Lower lobe of right lung (tissue), 2 donors: Measurements from ENCODE around the gene HACD1. TPM values are rescaled to one million over a fixed set of nuclear protein-coding genes. Genes with fewer than 3 reads are reported as not detected.

Source experiments
- ATAC-seq, 2 donors: fragments of 200-7000 bp; cut with Tn5 transposase; one replicate each; pipeline ENCODE4 v1.9.1; 2020 to 2022; ENCODE audit warnings: mild to moderate bottlenecking in 2 of 2, moderate library complexity in 2 of 2
- DNase-seq: peaks from one replicate; pipeline ENCODE4 v3.0.0-alpha.2; 2020
- H3K27ac ChIP-seq: fragments of 200-600 bp; one replicate; pipeline ENCODE4 v1.8.0; 2022
- H3K27me3 ChIP-seq: fragments of 200-600 bp; one replicate; pipeline ENCODE4 v1.8.0; 2022; ENCODE audit warnings: low read depth
- H3K36me3 ChIP-seq: fragments of 200-600 bp; one replicate; pipeline ENCODE4 v1.8.0; 2022; ENCODE audit warnings: mild to moderate bottlenecking
- H3K4me1 ChIP-seq: fragments of 200-600 bp; one replicate; pipeline ENCODE4 v1.8.0; 2022
- H3K4me3 ChIP-seq: fragments of 200-600 bp; one replicate; pipeline ENCODE4 v1.8.0; 2022; ENCODE audit warnings: mild to moderate bottlenecking
- H3K9me3 ChIP-seq: fragments of 200-600 bp; one replicate; pipeline ENCODE4 v1.8.0; 2022
- intact Hi-C: fragments of 100-400 bp; cut with DNase I; formaldehyde crosslinking; loops from one replicate; pipeline ENCODE4 v1.11.0; 2022
- total RNA-seq: library from RNA; stranded (reverse); fragmentation: NEBNext Ultra II Directional; extraction: Animal tissue kit (Norgen Biotek cat#: 25700); gene quantifications from one replicate; pipeline ENCODE4 v1.2.1, GENCODE V29; 2021
- TF ChIP-seq, protein P1 (sequence below): fragments of 200-600 bp; IDR thresholded peaks from one replicate; pipeline ENCODE4 v1.8.0; 2022; ENCODE audit warnings: antibody characterized with exemption, mild to moderate bottlenecking
- donor health status: DM: no; HTN: yes; CAD: no; lungs with severe emphysema.

Gene HACD1
- total RNA-seq, 1 donor from 2014 or later: 20.4 TPM

DNA sequence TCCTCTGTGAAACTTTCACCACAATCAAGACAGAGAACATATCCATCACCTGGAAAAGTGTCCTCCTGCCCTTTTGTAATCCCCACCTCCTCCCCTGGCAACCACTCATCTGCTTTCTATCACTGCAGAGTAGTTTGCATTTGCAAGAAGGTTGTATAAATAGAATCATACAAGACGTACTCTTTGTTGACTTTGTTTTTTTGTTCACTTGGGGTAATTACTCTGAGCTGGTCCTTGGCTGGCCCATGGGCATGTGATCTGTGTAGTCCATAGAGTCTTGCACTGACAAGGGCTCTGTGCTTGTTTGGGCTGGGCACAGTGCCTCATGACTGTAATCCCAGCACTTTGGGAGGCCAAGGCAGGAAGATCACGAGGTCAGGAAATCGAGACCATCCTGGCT lies 7.8 kb upstream of the HACD1 start:
- TF ChIP-seq, protein P1, sequence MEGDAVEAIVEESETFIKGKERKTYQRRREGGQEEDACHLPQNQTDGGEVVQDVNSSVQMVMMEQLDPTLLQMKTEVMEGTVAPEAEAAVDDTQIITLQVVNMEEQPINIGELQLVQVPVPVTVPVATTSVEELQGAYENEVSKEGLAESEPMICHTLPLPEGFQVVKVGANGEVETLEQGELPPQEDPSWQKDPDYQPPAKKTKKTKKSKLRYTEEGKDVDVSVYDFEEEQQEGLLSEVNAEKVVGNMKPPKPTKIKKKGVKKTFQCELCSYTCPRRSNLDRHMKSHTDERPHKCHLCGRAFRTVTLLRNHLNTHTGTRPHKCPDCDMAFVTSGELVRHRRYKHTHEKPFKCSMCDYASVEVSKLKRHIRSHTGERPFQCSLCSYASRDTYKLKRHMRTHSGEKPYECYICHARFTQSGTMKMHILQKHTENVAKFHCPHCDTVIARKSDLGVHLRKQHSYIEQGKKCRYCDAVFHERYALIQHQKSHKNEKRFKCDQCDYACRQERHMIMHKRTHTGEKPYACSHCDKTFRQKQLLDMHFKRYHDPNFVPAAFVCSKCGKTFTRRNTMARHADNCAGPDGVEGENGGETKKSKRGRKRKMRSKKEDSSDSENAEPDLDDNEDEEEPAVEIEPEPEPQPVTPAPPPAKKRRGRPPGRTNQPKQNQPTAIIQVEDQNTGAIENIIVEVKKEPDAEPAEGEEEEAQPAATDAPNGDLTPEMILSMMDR: no peak
- Histone ChIP-seq H3K9me3 (no peaks in the 10 kb centered on the region), H3K4me3 (no peak overlapping the region), H3K27me3 (no peaks in the 10 kb centered on the region), H3K27ac (no peak overlapping the region), H3K36me3 (no peaks in the 10 kb centered on the region), H3K4me1 (no peaks in the 10 kb centered on the region)
- no peak for ATAC-seq
- intact Hi-C loops: no loop called here
- no peak for DNase-seq

DNA sequence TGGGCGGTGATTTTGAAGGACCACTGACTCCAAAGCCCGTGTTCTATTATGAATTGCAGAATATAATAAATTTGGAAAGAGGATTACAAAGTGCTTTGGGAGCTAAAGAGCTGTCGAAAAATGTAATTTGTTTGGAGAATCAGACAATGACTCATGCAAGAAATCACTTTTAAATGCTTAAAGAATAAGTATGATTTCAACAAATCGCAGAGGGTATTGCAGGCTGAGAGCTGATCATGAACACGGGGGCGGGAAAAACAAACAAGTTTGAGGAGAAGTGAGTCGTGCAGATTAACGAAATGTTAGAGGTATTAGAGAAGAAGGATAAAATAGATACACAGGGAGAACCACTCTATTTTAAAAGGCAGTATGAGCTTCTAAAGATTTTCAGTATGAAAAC lies 4.9 kb upstream of the HACD1 start:
- no peak overlapping the region for H3K4me3 ChIP-seq
- no peaks in the 10 kb centered on the region for H3K27me3 ChIP-seq
- no peak for ATAC-seq
- intact Hi-C loops: no loop called here
- no peak for DNase-seq
- peaks cover 7% of the 10 kb centered on the region for H3K4me1 ChIP-seq
- H3K36me3 ChIP-seq: no peaks in the 10 kb centered on the region
- TF ChIP-seq, protein P1: no peak
- no peaks in the 10 kb centered on the region for H3K9me3 ChIP-seq
- no peak overlapping the region for H3K27ac ChIP-seq

DNA sequence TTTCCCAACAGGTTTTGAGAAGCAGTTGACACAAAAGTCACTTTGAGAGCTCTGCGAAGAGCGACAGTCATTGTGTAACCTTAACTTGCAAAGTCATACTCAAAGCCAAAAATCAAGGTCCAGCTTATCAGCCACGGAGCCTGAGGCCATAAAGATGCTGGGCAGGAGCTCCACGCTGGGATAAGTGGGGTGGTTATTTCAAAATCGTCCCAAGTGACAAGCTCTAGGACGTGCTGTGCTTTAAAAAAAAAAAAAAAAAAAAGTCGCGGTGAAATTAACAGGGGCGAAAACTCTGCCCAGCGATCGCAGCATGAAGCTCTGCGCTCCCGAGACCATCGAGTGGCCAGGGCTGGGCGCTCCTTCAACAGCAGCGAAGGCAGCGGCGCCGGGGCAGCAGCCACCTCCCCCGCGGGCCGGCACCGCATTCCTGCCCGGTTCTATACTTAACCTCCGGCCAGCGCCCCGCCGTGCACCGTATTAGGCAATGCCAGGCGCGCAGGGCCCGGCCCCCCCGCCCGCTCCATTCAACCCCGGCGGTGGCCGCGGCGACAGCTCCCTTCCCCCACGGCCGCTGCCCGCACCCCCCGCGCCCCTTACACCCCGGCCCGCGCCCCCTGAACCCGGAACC lies 657 bp downstream of the HACD1 start:
- intact Hi-C loops: no loop called here
- no peaks in the 10 kb centered on the region for H3K36me3 ChIP-seq
- H3K27me3 ChIP-seq: no peaks in the 10 kb centered on the region
- H3K9me3 ChIP-seq: no peaks in the 10 kb centered on the region
- DNase-seq (peak; percentile 93), ATAC-seq (peak; percentile 93 to 95)
- TF ChIP-seq, protein P1: no peak
- H3K27ac ChIP-seq: peak overlapping the region; percentile 90
- H3K4me3 ChIP-seq: peak overlapping the region; percentile 91
- H3K4me1 ChIP-seq: peaks cover 12% of the 10 kb centered on the region

DNA sequence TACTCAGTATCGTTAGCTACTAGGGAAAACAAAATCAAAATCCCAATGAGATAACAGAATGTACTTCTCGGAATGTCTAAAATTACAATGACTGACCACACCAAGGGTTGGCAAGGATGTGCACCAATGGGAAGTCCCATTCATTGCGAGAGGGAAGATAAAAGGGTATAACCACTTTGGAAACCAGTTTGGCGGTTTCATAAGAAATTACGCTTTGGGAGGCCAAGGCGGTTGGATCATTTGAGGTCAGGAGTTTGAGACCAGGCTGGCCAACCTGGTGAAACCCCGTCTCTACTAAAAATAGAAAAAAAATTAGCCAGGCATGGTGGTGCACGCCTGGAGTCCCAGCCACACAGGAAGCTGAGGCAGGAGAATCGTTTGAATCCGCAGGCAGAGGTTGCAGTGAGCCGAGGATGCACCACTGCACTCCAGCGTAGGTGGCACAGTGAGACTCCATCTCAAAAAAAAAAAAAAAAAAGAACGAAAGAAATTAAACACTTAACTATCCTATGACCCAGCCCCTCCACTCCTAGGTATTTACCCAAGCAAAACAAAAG lies 7.6 kb downstream of the HACD1 start:
- intact Hi-C loops: loop anchor here (10.0 kb wide), 1 partner anchor 135 kb away; no protein-coding TSS in a partner anchor
- TF ChIP-seq, protein P1: no peak
- DNase-seq (no peak), ATAC-seq (no peak)
- H3K4me3 ChIP-seq: no peak overlapping the region
- no peak overlapping the region for H3K27ac ChIP-seq
- peaks cover 4% of the 10 kb centered on the region for H3K4me1 ChIP-seq
- no peaks in the 10 kb centered on the region for H3K27me3 ChIP-seq
- H3K9me3 ChIP-seq: no peaks in the 10 kb centered on the region
- no peaks in the 10 kb centered on the region for H3K36me3 ChIP-seq

DNA sequence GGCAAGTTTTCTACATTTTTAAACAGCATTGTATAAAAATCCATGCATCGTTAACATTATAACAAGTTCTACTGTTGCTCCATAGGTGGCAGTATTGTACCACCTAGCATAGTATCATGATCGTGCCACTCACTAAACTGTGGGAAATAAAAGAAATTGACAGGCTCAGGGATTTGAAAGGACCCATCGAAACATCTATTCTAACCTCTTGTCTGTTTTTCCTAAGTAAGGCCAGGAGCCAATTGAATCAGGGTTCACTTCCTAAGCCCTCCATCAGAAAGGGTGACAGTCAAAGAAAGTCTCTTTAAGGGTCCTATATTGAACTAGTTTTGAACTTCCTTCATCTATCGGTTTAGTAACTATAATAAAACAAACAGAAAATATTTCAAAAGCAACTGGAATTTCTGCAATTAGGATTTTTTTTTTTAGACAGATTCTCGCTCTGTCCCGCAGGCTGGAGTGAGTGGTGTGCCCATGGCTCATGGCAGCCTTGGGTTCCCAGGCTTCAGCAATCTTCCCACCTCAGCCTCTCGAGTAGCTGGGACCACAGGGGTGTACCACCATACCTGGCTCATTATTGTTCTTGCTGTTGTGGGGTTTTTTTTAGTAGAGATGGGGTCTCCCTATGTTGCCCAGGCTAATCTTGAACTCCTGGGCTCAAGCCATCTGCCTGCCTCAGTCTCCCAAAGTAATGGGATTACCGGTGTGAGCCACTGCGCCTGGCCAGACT lies 9.4 kb downstream of the HACD1 start:
- peaks cover 4% of the 10 kb centered on the region for H3K4me1 ChIP-seq
- H3K27me3 ChIP-seq: no peaks in the 10 kb centered on the region
- H3K36me3 ChIP-seq: no peaks in the 10 kb centered on the region
- TF ChIP-seq, protein P1: peak; percentile 74
- H3K27ac ChIP-seq: no peak overlapping the region
- H3K9me3 ChIP-seq: no peaks in the 10 kb centered on the region
- peak; percentile 89 to 91 for ATAC-seq
- H3K4me3 ChIP-seq: no peak overlapping the region
- intact Hi-C loops: loop anchor here (10.0 kb wide), 1 partner anchor 137 kb away; no protein-coding TSS in a partner anchor
- DNase-seq: no peak
